Hepatocyte (in vitro differentiated cells): ENCODE data around the gene IQGAP2. TPM values are rescaled to one million over a fixed set of nuclear protein-coding genes. Genes with fewer than 3 reads are reported as not detected.

Source experiments
- DNase-seq: peaks from one replicate; pipeline ENCODE4 v3.0.0-alpha.2; 2016; ENCODE audit warnings: low spot score
- H2AFZ ChIP-seq: fragments of 200-600 bp; sonication (generic); 2 replicates; pipeline ENCODE4 v1.6.0; 2016; ENCODE audit warnings: antibody characterized with exemption, mild to moderate bottlenecking
- H3K27ac ChIP-seq: fragments of 200-600 bp; sonication (generic); 2 replicates; pipeline ENCODE4 v1.5.1; 2016; ENCODE audit warnings: mild to moderate bottlenecking
- H3K27me3 ChIP-seq: fragments of 200-600 bp; sonication (generic); 2 replicates; pipeline ENCODE4 v1.6.1; 2016
- H3K36me3 ChIP-seq: fragments of 200-600 bp; sonication (generic); replicated peaks from 2 replicates; pipeline ENCODE4 v1.5.1; 2016; ENCODE audit warnings: low read depth; ENCODE audit not compliant: insufficient read depth
- H3K4me1 ChIP-seq: fragments of 200-600 bp; sonication (generic); 2 replicates; pipeline ENCODE4 v1.5.1; 2016; ENCODE audit warnings: mild to moderate bottlenecking, moderate library complexity; ENCODE audit not compliant: insufficient read depth
- H3K4me2 ChIP-seq: fragments of 200-600 bp; sonication (generic); 2 replicates; pipeline ENCODE4 v1.6.0; 2016
- H3K4me3 ChIP-seq: fragments of 200-600 bp; sonication (generic); 2 replicates; pipeline ENCODE4 v1.5.1; 2016; ENCODE audit warnings: mild to moderate bottlenecking
- H3K79me2 ChIP-seq: fragments of 200-600 bp; sonication (generic); 2 replicates; pipeline ENCODE4 v1.6.0; 2017; ENCODE audit warnings: mild to moderate bottlenecking
- H3K9me2 ChIP-seq: fragments of 200-600 bp; sonication (generic); replicated peaks from 2 replicates; pipeline ENCODE4 v1.6.0; 2017; ENCODE audit warnings: mild to moderate bottlenecking; ENCODE audit not compliant: insufficient read depth
- H3K9me3 ChIP-seq: fragments of 200-600 bp; sonication (generic); 2 replicates; pipeline ENCODE4 v1.5.1; 2016; ENCODE audit warnings: low read depth, mild to moderate bottlenecking
- H4K20me1 ChIP-seq: fragments of 200-600 bp; sonication (generic); 2 replicates; pipeline ENCODE4 v1.6.0; 2016; ENCODE audit warnings: mild to moderate bottlenecking; ENCODE audit not compliant: insufficient read depth, poor library complexity, severe bottlenecking
- EZH2 ChIP-seq: fragments of 200-600 bp; sonication (generic); IDR thresholded peaks from 2 replicates; pipeline ENCODE4 v1.6.1; 2016; ENCODE audit warnings: antibody characterized with exemption, mild to moderate bottlenecking, borderline replicate concordance
- EZH2phosphoT487 ChIP-seq: fragments of 200-600 bp; sonication (generic); IDR thresholded peaks from one replicate; pipeline ENCODE4 v1.6.1; 2018; ENCODE audit warnings: antibody characterized with exemption, mild to moderate bottlenecking, low read depth, moderate library complexity; ENCODE audit not compliant: unreplicated experiment, severe bottlenecking
- WGBS: methylation state at CpG from one replicate; pipeline ENCODE4 v1.1.6; 2016; ENCODE audit warnings: low lambda C conversion rate; ENCODE audit errors: missing lambda C conversion rate; 5-methylcytosine and 5-hydroxymethylcytosine counted together
- polyA plus RNA-seq: library from polyadenylated mRNA; unstranded; fragments of >200 nt; fragmentation: Nextera tagmentation; extraction: Ambion mirVana; gene quantifications from 2 replicates; pipeline ENCODE4 v1.2.1, GENCODE V29; 2016
- total RNA-seq: library from RNA; depleted of rRNA; stranded (reverse); fragments of >200 nt; gene quantifications from 2 replicates; pipeline ENCODE4 v1.2.3, GENCODE V29; 2014
- TF ChIP-seq, protein P1 (sequence below): fragments of 200-600 bp; sonication (generic); IDR thresholded peaks from 2 replicates; pipeline ENCODE4 v1.5.1; 2016; ENCODE audit warnings: antibody characterized with exemption, mild to moderate bottlenecking; ENCODE audit not compliant: poor library complexity

Gene IQGAP2
- total and polyA plus RNA-seq, 2 experiments from 2014 or later: 37.2 to 78.9 TPM

DNA sequence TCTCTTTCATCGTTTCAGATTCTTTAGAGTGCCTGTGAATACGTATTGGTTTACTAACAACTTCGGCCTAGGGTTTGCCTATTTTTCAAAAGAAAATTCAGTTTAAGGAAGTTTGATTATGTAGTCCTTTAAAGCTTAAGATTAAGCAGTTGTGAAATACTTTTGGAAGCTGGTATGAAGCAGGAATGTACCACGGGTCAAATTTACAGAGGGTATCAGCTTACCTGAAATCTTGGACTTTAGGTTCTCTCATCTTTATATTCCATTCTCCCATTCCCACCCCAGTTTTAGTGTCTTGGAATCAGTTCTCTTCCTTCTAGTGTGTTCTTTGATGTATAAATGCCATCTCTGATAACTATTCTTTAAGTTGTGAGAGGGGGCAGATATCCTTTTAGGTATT lies 53.2 kb downstream of the IQGAP2 start:
- H3K4me1 ChIP-seq: peaks cover 23% of the 10 kb centered on the region
- H3K36me3 ChIP-seq: no peaks in the 10 kb centered on the region
- no peak for TF ChIP-seq EZH2
- TF ChIP-seq EZH2phosphoT487: no peak
- TF ChIP-seq, protein P1, sequence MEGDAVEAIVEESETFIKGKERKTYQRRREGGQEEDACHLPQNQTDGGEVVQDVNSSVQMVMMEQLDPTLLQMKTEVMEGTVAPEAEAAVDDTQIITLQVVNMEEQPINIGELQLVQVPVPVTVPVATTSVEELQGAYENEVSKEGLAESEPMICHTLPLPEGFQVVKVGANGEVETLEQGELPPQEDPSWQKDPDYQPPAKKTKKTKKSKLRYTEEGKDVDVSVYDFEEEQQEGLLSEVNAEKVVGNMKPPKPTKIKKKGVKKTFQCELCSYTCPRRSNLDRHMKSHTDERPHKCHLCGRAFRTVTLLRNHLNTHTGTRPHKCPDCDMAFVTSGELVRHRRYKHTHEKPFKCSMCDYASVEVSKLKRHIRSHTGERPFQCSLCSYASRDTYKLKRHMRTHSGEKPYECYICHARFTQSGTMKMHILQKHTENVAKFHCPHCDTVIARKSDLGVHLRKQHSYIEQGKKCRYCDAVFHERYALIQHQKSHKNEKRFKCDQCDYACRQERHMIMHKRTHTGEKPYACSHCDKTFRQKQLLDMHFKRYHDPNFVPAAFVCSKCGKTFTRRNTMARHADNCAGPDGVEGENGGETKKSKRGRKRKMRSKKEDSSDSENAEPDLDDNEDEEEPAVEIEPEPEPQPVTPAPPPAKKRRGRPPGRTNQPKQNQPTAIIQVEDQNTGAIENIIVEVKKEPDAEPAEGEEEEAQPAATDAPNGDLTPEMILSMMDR: no peak
- H3K4me3 ChIP-seq: no peak overlapping the region
- no peaks in the 10 kb centered on the region for H3K27me3 ChIP-seq
- H3K9me2 ChIP-seq: no peaks in the 10 kb centered on the region
- no peaks in the 10 kb centered on the region for H3K9me3 ChIP-seq
- H3K79me2 ChIP-seq: peaks cover 21% of the 10 kb centered on the region
- H2AFZ ChIP-seq: no peak overlapping the region
- no peak for DNase-seq
- 82% methylated on average over 4 of the region's 4 CpGs for WGBS
- H4K20me1 ChIP-seq: no peaks in the 10 kb centered on the region
- peak overlapping the region; percentile 45 for H3K27ac ChIP-seq
- no peak overlapping the region for H3K4me2 ChIP-seq

DNA sequence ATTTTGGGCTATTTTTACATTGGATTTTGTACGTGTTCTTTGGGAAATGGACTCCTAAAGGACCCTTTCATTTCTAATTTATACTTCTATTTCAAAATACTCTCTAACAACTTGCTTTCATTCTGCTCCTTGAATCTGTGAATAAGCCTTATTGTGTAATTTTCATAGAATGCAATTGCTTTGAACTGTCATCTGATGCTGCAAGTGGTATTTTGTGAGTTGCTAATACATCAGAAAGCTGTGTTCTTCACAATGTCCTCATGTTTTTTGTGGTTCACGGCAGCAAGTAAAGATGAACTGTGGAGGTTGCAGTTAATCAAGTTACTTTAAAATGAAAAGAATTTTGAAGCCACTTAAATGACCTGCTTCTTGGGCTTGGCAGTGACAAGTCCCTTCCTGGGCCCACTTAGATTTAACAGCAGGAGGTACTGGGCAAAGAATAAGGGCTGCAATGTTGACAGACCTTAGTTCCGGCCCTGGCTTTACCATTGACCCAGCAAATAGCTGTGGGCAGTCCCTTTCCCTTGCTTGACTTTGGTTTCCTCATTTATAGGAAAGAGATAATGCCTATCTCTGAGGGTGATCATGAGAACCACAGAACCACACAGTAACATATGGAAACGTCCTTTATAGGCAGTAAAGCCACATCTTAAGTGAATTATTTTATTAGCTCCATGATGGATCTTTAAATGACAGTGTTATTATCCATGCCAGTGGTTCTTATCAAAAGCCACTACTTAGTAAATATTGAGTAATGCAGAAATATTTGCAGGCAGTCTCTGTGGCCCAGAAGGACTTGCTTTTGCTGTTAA lies 54.8 kb downstream of the IQGAP2 start:
- TF ChIP-seq, protein P1: no peak
- TF ChIP-seq EZH2phosphoT487 (no peak), EZH2 (no peak)
- no peaks in the 10 kb centered on the region for H3K27me3 ChIP-seq
- H3K9me2 ChIP-seq: no peaks in the 10 kb centered on the region
- WGBS: 48% methylated on average over 4 of the region's 4 CpGs
- no peak overlapping the region for H2AFZ ChIP-seq
- peak overlapping the region; percentile 82 for H3K27ac ChIP-seq
- H3K4me3 ChIP-seq: no peak overlapping the region
- peak; percentile 28 for DNase-seq
- no peaks in the 10 kb centered on the region for H3K9me3 ChIP-seq
- H3K4me1 ChIP-seq: peaks cover 19% of the 10 kb centered on the region
- H4K20me1 ChIP-seq: no peaks in the 10 kb centered on the region
- H3K36me3 ChIP-seq: no peaks in the 10 kb centered on the region
- peaks cover 11% of the 10 kb centered on the region for H3K79me2 ChIP-seq
- peak overlapping the region; percentile 41 for H3K4me2 ChIP-seq

DNA sequence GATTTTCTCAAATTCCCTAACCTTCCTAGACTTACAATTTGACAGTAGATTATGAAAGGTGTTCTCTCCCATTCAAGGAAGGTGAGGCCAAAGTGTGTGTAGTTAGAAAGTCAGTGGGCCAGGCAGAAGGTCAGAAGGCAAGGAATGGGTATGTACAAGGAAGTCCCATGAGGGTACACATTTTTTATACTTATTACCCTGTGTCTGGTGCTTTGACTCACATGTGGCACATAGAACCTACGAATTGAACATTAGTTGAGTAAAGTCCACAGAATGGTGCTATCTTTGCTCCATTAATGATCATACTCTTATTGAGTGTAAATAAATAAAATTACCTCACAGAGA lies 55.4 kb downstream of the IQGAP2 start:
- Histone ChIP-seq H3K4me2 (peak overlapping the region; percentile 41), H3K9me3 (no peaks in the 10 kb centered on the region), H3K36me3 (no peaks in the 10 kb centered on the region), H4K20me1 (no peaks in the 10 kb centered on the region), H3K27ac (peak overlapping the region; percentile 82), H2AFZ (no peak overlapping the region), H3K4me1 (peaks cover 19% of the 10 kb centered on the region), H3K4me3 (no peak overlapping the region), H3K9me2 (no peaks in the 10 kb centered on the region), H3K27me3 (no peaks in the 10 kb centered on the region), H3K79me2 (peaks cover 11% of the 10 kb centered on the region)
- DNase-seq: no peak
- TF ChIP-seq EZH2phosphoT487 (no peak), EZH2 (no peak)
- TF ChIP-seq, protein P1: no peak
- WGBS: 78% methylated on average over 1 of the region's 1 CpG
